ENCODE results near the gene TRMU. TPM values are rescaled to one million over a fixed set of nuclear protein-coding genes. Genes with fewer than 3 reads are reported as not detected.

The TRMU gene
- total RNA-seq, 5 donors from 2014 or later (not counting 1 experiment from before 2014, with no cell fraction given) = 62.8 to 92.1 (median 77.5) TPM

GRCh38 chr22:46356496-46357480 lies 21.3 kb downstream of the TRMU start:
- ChIA-PET POLR2A (no interaction called here), CTCF (no interaction called here)
- H3K4me1 Mint-ChIP-seq = no peaks in the 10 kb centered on the region
- no peak overlapping the region for H3K4me3 Mint-ChIP-seq
- H3K27me3 ChIP-seq (replicated peaks in 1 of 2; ENCODE audit: control insufficient read depth in 2 of 2, extremely low read depth in 1 of 2, insufficient read depth in 2 of 2, low read length in 1 of 2) = no peaks in the 10 kb centered on the region
- ATAC-seq (replicated peaks in 1 of 4) (no peak), DNase-seq (no peak)
- H3K4me1 ChIP-seq (ENCODE audit: control insufficient read depth in 1 of 2, extremely low read depth in 1 of 2, insufficient read depth in 2 of 2, low read length in 2 of 2) = no peaks in the 10 kb centered on the region
- peaks cover 31% of the 10 kb centered on the region for H3K36me3 Mint-ChIP-seq
- H3K27ac Mint-ChIP-seq = no peak overlapping the region
- H3K9me3 ChIP-seq = no peaks in the 10 kb centered on the region
- 96% methylated on average over 22 of the region's 23 CpGs for WGBS (ENCODE audit: insufficient coverage)
- H3K27me3 Mint-ChIP-seq = no peaks in the 10 kb centered on the region
- H3K4me3 ChIP-seq (ENCODE audit: control insufficient read depth in 1 of 2, extremely low read depth in 1 of 2, low read length in 1 of 2) = no peak overlapping the region
- H3K27ac ChIP-seq (ENCODE audit: low read length) = no peak overlapping the region
- H3K9me3 Mint-ChIP-seq = peaks cover 3 to 6% (median 4%) of the 10 kb centered on the region in 3 donors
- peaks cover 18 to 63% of the 10 kb centered on the region in 2 donors for H3K36me3 ChIP-seq (ENCODE audit: control insufficient read depth in 2 of 2, extremely low read depth in 1 of 2, insufficient read depth in 1 of 2, low read length in 1 of 2)

- peaks cover 0 to 5% of the 10 kb centered on the region in 2 experiments for H3K27me3 ChIP-seq (replicated peaks in 1 of 2; ENCODE audit: control insufficient read depth in 2 of 2, extremely low read depth in 1 of 2, insufficient read depth in 2 of 2, low read length in 1 of 2)
- POLR2A ChIA-PET = no interaction called here
- no peaks in the 10 kb centered on the region for H3K9me3 ChIP-seq
- Mint-ChIP-seq H3K27ac (no peak overlapping the region), H3K27me3 (no peaks in the 10 kb centered on the region), H3K9me3 (peaks cover 3 to 6% (median 4%) of the 10 kb centered on the region in 3 donors), H3K4me3 (no peak overlapping the region), H3K36me3 (peaks cover 21% of the 10 kb centered on the region), H3K4me1 (peaks cover 0 to 2% (median 2%) of the 10 kb centered on the region in 3 donors)
- H3K36me3 ChIP-seq (ENCODE audit: control insufficient read depth in 2 of 2, extremely low read depth in 1 of 2, insufficient read depth in 1 of 2, low read length in 1 of 2) = peaks cover 11 to 52% of the 10 kb centered on the region in 2 donors
- CTCF ChIA-PET = no interaction called here
- H3K27ac ChIP-seq (ENCODE audit: low read length) = no peak overlapping the region
- H3K4me1 ChIP-seq (ENCODE audit: control insufficient read depth in 1 of 2, extremely low read depth in 1 of 2, insufficient read depth in 2 of 2, low read length in 2 of 2) = peaks cover 0 to 4% of the 10 kb centered on the region in 2 experiments
- no peak overlapping the region for H3K4me3 ChIP-seq (ENCODE audit: control insufficient read depth in 1 of 2, extremely low read depth in 1 of 2, low read length in 1 of 2)
- ATAC-seq (replicated peaks in 1 of 4) (no peak), DNase-seq (no peak)
- 88% methylated on average over 15 of the region's 19 CpGs for WGBS (ENCODE audit: insufficient coverage)
Measured at GRCh38 chr22:46357711-46358520, 22.4 kb downstream of the TRMU start.

- WGBS (ENCODE audit: insufficient coverage) = no CpG with 5 or more reads among the region's 6 CpGs
- H3K4me3 Mint-ChIP-seq = no peak overlapping the region
- H3K27ac Mint-ChIP-seq = no peak overlapping the region
- peaks cover 3 to 6% (median 4%) of the 10 kb centered on the region in 3 donors for H3K9me3 Mint-ChIP-seq
- DNase-seq = no peak
- peaks cover 0 to 1% of the 10 kb centered on the region in 2 donors for H3K27me3 Mint-ChIP-seq
- no peak overlapping the region for H3K4me3 ChIP-seq (ENCODE audit: control insufficient read depth in 1 of 2, extremely low read depth in 1 of 2, low read length in 1 of 2)
- ChIA-PET CTCF (no interaction called here), POLR2A (no interaction called here)
- H3K9me3 ChIP-seq = no peaks in the 10 kb centered on the region
- no peak for ATAC-seq (replicated peaks in 1 of 4)
- peaks cover 0 to 2% (median 2%) of the 10 kb centered on the region in 3 donors for H3K4me1 Mint-ChIP-seq
- peaks cover 18% of the 10 kb centered on the region for H3K36me3 Mint-ChIP-seq
- H3K4me1 ChIP-seq (ENCODE audit: control insufficient read depth in 1 of 2, extremely low read depth in 1 of 2, insufficient read depth in 2 of 2, low read length in 2 of 2) = peaks cover 0 to 4% of the 10 kb centered on the region in 2 experiments
- peaks cover 11 to 44% of the 10 kb centered on the region in 2 donors for H3K36me3 ChIP-seq (ENCODE audit: control insufficient read depth in 2 of 2, extremely low read depth in 1 of 2, insufficient read depth in 1 of 2, low read length in 1 of 2)
- peaks cover 0 to 13% of the 10 kb centered on the region in 2 experiments for H3K27me3 ChIP-seq (replicated peaks in 1 of 2; ENCODE audit: control insufficient read depth in 2 of 2, extremely low read depth in 1 of 2, insufficient read depth in 2 of 2, low read length in 1 of 2)
- H3K27ac ChIP-seq (ENCODE audit: low read length) = no peak overlapping the region
Measured at GRCh38 chr22:46358766-46359165, 23.3 kb downstream of the TRMU start.

GRCh38 chr22:46359362-46359761 lies 23.8 kb downstream of the TRMU start:
- CTCF ChIA-PET = no interaction called here
- no peak for ATAC-seq (replicated peaks in 1 of 4)
- POLR2A ChIA-PET = no interaction called here

GRCh38 chr22:46360097-46360496 lies 24.6 kb downstream of the TRMU start:
- Mint-ChIP-seq H3K27ac (no peak overlapping the region), H3K36me3 (peaks cover 18% of the 10 kb centered on the region), H3K9me3 (peaks cover 3 to 6% (median 4%) of the 10 kb centered on the region in 3 donors), H3K4me1 (peaks cover 0 to 2% (median 2%) of the 10 kb centered on the region in 3 donors), H3K4me3 (no peak overlapping the region), H3K27me3 (peaks cover 0 to 1% of the 10 kb centered on the region in 2 donors)
- Histone ChIP-seq H3K27ac (ENCODE audit: low read length) (no peak overlapping the region), H3K4me3 (ENCODE audit: control insufficient read depth in 1 of 2, extremely low read depth in 1 of 2, low read length in 1 of 2) (no peak overlapping the region), H3K27me3 (replicated peaks in 1 of 2; ENCODE audit: control insufficient read depth in 2 of 2, extremely low read depth in 1 of 2, insufficient read depth in 2 of 2, low read length in 1 of 2) (peaks cover 0 to 25% of the 10 kb centered on the region in 2 experiments), H3K36me3 (ENCODE audit: control insufficient read depth in 2 of 2, extremely low read depth in 1 of 2, insufficient read depth in 1 of 2, low read length in 1 of 2) (peaks cover 14 to 30% of the 10 kb centered on the region in 2 donors), H3K4me1 (ENCODE audit: control insufficient read depth in 1 of 2, extremely low read depth in 1 of 2, insufficient read depth in 2 of 2, low read length in 2 of 2) (peaks cover 0 to 4% of the 10 kb centered on the region in 2 experiments), H3K9me3 (no peaks in the 10 kb centered on the region)
- WGBS (ENCODE audit: insufficient coverage) = 85% methylated on average over 4 of the region's 5 CpGs
- POLR2A ChIA-PET = no interaction called here
- ATAC-seq (replicated peaks in 1 of 4) = no peak
- no peak for DNase-seq
- CTCF ChIA-PET = no interaction called here

More at GRCh38 chr22:46359362-46359761, 23.8 kb downstream of the TRMU start:
- Histone ChIP-seq H3K36me3 (ENCODE audit: control insufficient read depth in 2 of 2, extremely low read depth in 1 of 2, insufficient read depth in 1 of 2, low read length in 1 of 2) (peaks cover 11 to 38% of the 10 kb centered on the region in 2 donors), H3K27me3 (replicated peaks in 1 of 2; ENCODE audit: control insufficient read depth in 2 of 2, extremely low read depth in 1 of 2, insufficient read depth in 2 of 2, low read length in 1 of 2) (peaks cover 0 to 18% of the 10 kb centered on the region in 2 experiments), H3K9me3 (no peaks in the 10 kb centered on the region), H3K4me1 (ENCODE audit: control insufficient read depth in 1 of 2, extremely low read depth in 1 of 2, insufficient read depth in 2 of 2, low read length in 2 of 2) (peaks cover 0 to 4% of the 10 kb centered on the region in 2 experiments), H3K27ac (ENCODE audit: low read length) (no peak overlapping the region), H3K4me3 (ENCODE audit: control insufficient read depth in 1 of 2, extremely low read depth in 1 of 2, low read length in 1 of 2) (no peak overlapping the region)
- DNase-seq = no peak
- H3K36me3 Mint-ChIP-seq = peaks cover 18% of the 10 kb centered on the region
- H3K4me3 Mint-ChIP-seq = no peak overlapping the region
- H3K27ac Mint-ChIP-seq = no peak overlapping the region
- WGBS (ENCODE audit: insufficient coverage) = 90% methylated on average over 12 of the region's 14 CpGs
- peaks cover 3 to 6% (median 4%) of the 10 kb centered on the region in 3 donors for H3K9me3 Mint-ChIP-seq
- H3K4me1 Mint-ChIP-seq = peaks cover 0 to 2% (median 2%) of the 10 kb centered on the region in 3 donors
- peaks cover 0 to 1% of the 10 kb centered on the region in 2 donors for H3K27me3 Mint-ChIP-seq

GRCh38 chr22:46360891-46361290 lies 25.4 kb downstream of the TRMU start:
- H3K36me3 Mint-ChIP-seq = peaks cover 13% of the 10 kb centered on the region
- peaks cover 3 to 6% (median 4%) of the 10 kb centered on the region in 3 donors for H3K9me3 Mint-ChIP-seq
- peaks cover 0 to 1% of the 10 kb centered on the region in 2 donors for H3K27me3 Mint-ChIP-seq
- peaks cover 14 to 24% of the 10 kb centered on the region in 2 donors for H3K36me3 ChIP-seq (ENCODE audit: control insufficient read depth in 2 of 2, extremely low read depth in 1 of 2, insufficient read depth in 1 of 2, low read length in 1 of 2)
- ChIA-PET POLR2A (no interaction called here), CTCF (no interaction called here)
- H3K27ac ChIP-seq (ENCODE audit: low read length) = no peak overlapping the region
- no peaks in the 10 kb centered on the region for H3K9me3 ChIP-seq
- peaks cover 0 to 4% of the 10 kb centered on the region in 2 experiments for H3K4me1 ChIP-seq (ENCODE audit: control insufficient read depth in 1 of 2, extremely low read depth in 1 of 2, insufficient read depth in 2 of 2, low read length in 2 of 2)
- ATAC-seq (replicated peaks in 1 of 4) (no peak), DNase-seq (no peak)
- H3K27ac Mint-ChIP-seq = no peak overlapping the region
- no peak overlapping the region for H3K4me3 Mint-ChIP-seq
- H3K27me3 ChIP-seq (replicated peaks in 1 of 2; ENCODE audit: control insufficient read depth in 2 of 2, extremely low read depth in 1 of 2, insufficient read depth in 2 of 2, low read length in 1 of 2) = peaks cover 0 to 29% of the 10 kb centered on the region in 2 experiments
- peaks cover 0 to 2% (median 2%) of the 10 kb centered on the region in 3 donors for H3K4me1 Mint-ChIP-seq
- no peak overlapping the region for H3K4me3 ChIP-seq (ENCODE audit: control insufficient read depth in 1 of 2, extremely low read depth in 1 of 2, low read length in 1 of 2)
- 100% methylated on average over 1 of the region's 10 CpGs for WGBS (ENCODE audit: insufficient coverage)

All from T-cell (primary cell).